Ammon's horn (tissue), 1 donor: ENCODE results near the gene MAB21L2.

Experiments
- DNase-seq: peaks from one replicate; pipeline ENCODE4 v3.0.0-alpha.2; 2016; ENCODE audit warnings: low spot score

Gene MAB21L2

GRCh38 chr4:150577796-150578195 is 4.2 kb upstream of the MAB21L2 start:
- no peak for DNase-seq

GRCh38 chr4:150578745-150579501 is 3.0 kb upstream of the MAB21L2 start:
- no peak for DNase-seq

- peak; percentile 9 for DNase-seq
Observed at GRCh38 chr4:150579551-150580234, 2.3 kb upstream of the MAB21L2 start.

- DNase-seq: no peak
Observed at GRCh38 chr4:150580306-150580705, 1.6 kb upstream of the MAB21L2 start.

- no peak for DNase-seq
Observed at GRCh38 chr4:150581056-150581605, 820 bp upstream of the MAB21L2 start.

- DNase-seq: peak; percentile 12
Observed at GRCh38 chr4:150581641-150582051, 305 bp upstream of the MAB21L2 start.

GRCh38 chr4:150582873-150583286 is 929 bp downstream of the MAB21L2 start:
- no peak for DNase-seq

GRCh38 chr4:150583287-150584110 is 1.5 kb downstream of the MAB21L2 start:
- DNase-seq: peak; percentile 22

- no peak for DNase-seq
Observed at GRCh38 chr4:150584111-150584915, 2.4 kb downstream of the MAB21L2 start.

GRCh38 chr4:150585611-150586010 is 3.7 kb downstream of the MAB21L2 start:
- DNase-seq: no peak

GRCh38 chr4:150586162-150586810 is 4.3 kb downstream of the MAB21L2 start:
- no peak for DNase-seq

GRCh38 chr4:150588316-150588715 is 6.4 kb downstream of the MAB21L2 start:
- DNase-seq: no peak

- no peak for DNase-seq
Observed at GRCh38 chr4:150589157-150589556, 7.2 kb downstream of the MAB21L2 start.

- no peak for DNase-seq
Observed at GRCh38 chr4:150590631-150591030, 8.7 kb downstream of the MAB21L2 start.

- DNase-seq: no peak
Observed at GRCh38 chr4:150591406-150591805, 9.5 kb downstream of the MAB21L2 start.

- DNase-seq: no peak
Observed at GRCh38 chr4:150591904-150592303, 10.0 kb downstream of the MAB21L2 start.

- no peak for DNase-seq
Observed at GRCh38 chr4:150593996-150594395, 12.0 kb downstream of the MAB21L2 start.

- DNase-seq: no peak
Observed at GRCh38 chr4:150598909-150599308, 17.0 kb downstream of the MAB21L2 start.

GRCh38 chr4:150599547-150599946 is 17.6 kb downstream of the MAB21L2 start:
- DNase-seq: no peak

- peak; percentile 7 for DNase-seq
Observed at GRCh38 chr4:150600812-150601445, 19.0 kb downstream of the MAB21L2 start.
